Retinal pigment epithelial cell (primary cell): ENCODE results near the gene AGAP9.
A peak's percentile ranks its signal among the peaks of the same experiment; 100 is the strongest.
"Not testable (repeated sequence)": the region's sequence is repeated elsewhere in the genome, so short reads cannot be mapped to it uniquely, and the experiment has no call there.

ENCODE experiments used
- DNase-seq: peaks from one replicate; pipeline ENCODE4 v3.0.0-alpha.2; 2010; ENCODE audit warnings: low read depth
- H3K4me3 ChIP-seq: 2 replicates; pipeline ENCODE4 v1.5.1; 2011; ENCODE audit warnings: mild to moderate bottlenecking, low read length, control low read depth, moderate library complexity

The AGAP9 gene

DNA sequence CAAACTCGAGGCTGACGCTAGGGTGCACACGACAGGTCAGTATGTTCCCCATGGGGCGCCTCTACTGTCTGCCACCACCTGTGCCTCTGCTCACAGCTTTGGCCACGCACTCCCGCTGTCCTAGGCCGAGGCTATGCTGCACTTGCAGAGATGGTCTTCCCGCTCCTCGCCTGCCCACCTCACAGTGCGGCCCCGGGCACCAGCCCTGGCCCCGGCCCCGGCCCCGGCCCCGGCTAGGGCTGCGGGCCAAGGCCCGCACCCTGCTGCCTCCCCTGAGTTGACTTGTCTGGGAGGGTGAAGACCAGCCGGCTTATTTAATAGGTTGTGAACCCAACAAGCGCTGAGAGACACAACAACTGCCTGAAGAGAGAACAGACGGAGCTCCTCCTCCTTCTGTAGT lies at the start of gene AGAP9:
Gene AGAP9 (minus strand): TSS at position 164 of the 400 bp plus-strand sequence. CDS start 112 bp downstream, at position 52.
- not testable (repeated sequence) for H3K4me3 ChIP-seq, DNase-seq

DNA sequence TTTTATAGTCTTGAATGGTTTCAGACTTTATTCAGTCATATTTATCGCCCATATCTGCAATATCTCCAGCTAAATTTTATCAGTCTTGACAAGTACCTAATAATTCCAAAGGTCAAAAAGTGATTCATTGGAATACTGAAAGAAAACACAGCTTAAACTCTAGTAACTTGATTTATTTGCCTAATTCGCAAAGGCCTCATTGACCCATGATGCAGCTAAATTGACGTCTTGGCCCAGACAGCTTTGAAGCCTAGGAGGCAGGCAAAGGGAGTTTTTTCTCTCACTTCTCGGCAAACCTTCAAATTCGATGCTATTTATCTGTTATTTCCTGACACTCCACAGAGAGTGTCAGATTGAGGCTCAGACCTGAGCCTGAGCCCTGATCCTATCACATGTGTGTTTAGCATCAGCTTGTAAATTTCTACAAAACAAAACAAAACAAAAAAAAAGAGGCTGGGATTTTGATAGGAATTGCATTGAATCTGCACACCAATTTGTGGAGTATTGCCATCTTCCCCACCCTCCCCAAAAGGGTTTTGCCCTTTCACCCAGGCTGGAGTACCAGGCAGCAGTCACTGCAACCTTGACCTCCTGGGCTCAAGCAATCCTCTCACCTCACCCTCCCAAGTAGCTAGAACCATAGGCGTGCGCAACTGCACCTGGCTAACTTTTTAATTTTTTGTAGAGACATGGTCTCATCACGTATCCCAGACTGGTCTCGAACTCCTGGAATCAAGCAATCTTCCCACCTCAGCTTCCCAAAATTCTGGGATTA lies 47.9 kb upstream of the AGAP9 start:
- H3K4me3 ChIP-seq, DNase-seq: not testable (repeated sequence)

DNA sequence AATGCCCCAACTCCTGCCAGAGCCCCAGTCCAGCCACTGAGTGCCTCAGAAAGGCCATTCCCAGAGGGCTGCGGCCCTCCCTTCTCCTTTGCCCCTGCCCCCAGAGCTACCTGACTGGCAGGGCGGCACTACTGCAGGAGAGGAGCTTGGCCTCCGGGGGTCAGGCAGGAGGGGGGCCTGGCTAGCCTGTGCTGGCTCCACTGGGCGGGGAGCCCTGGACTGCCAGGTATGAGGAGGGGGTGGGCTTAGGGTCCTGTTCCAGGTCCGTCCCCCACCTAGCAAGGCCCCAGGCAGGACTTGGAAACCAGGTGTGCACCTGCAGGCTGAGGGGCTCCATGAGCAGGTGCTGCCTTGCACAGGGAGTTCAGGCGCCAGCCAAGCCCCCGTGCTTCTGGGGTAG lies 43.3 kb upstream of the AGAP9 start:
- not testable (repeated sequence) for H3K4me3 ChIP-seq, DNase-seq

DNA sequence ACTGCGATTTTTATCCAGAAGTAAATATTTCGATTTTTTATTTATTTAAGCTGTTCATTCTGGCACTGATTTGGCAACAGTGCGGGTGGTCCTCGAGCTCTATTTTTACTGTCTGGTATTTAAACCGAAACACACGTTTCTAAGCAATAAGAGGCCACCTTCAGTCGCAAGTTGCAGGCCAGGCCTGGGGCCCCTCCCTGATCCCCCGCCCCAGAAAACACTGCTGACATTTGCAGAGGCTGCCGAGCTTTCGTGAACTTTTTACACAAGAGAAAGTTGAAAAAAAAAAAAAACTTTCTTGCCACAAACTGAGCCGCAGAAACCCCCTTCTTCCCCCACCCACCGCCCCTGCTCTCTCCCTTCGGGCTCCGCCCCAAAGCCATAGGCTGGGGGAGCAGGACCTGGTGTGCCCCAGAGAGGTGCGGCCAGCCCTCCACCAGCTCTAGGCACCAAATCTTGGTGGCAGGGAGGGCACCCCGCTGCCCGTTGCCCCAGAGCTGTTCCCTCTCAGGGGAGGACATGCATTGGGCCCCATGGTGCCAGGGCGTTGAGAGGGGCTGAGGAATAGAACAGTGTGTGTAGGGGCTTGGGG lies 42.8 kb upstream of the AGAP9 start:
- not testable (repeated sequence) for DNase-seq, H3K4me3 ChIP-seq

- not testable (repeated sequence) for H3K4me3 ChIP-seq, DNase-seq
Measured at GRCh38 chr10:47565517-47565920, 42.1 kb upstream of the AGAP9 start.

DNA sequence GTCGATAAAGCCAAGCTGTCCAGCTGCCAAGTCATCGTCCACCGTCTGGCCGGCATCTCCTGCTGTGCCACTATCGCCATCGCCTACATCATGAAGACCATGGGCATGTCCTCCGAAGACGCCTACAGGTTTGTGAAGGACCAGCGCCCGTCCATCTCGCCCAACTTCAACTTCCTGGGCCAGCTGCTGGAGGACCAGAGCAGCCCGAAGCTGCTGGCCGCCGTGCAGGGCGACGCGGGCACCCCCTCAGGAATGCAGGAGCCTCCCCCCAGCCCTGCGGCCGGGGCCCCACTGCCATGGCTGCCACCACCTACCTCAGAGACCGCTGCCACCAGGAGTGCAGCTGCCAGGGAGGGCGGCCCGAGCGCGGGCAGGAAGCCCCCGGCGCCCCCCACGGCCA lies 41.5 kb upstream of the AGAP9 start:
- H3K4me3 ChIP-seq, DNase-seq: not testable (repeated sequence)

DNA sequence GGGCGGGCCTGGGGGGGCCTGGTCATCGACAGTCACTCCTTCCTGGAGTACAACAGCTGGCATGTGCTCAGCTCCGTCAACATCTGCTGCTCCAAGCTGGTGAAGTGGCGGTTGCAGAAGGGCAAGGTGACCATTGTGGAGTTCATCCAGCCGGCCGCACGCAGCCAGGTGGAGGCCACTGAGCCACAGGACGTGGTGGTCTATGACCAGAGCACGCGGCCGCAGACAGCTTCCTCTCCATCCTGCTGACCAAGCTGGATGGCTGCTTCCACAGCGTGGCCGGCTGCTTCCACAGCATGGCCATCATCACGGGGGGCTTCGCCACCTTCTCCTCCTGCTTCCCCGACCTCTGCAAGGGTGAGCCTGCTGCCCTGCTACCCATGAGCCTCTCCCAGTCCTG lies 40.9 kb upstream of the AGAP9 start:
- not testable (repeated sequence) for DNase-seq, H3K4me3 ChIP-seq

DNA sequence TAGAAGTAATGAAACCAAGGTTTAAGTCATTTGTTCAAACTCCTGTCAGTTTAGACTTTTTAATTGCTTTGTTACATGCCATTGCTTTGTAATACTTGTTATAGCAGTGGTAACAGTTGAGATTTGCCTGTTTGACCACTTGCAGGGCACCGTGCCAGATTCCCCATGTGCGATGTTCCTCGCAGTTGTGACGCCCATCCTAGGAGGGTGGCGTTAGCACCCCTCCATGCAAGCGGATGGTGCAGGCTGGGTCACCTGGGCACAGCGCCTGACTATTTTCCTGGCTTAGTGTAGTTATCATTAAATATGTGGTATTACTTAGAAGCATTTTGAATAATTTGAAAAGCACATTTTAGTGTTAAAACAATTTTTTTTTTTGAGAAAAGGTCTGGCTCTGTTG lies 37.0 kb upstream of the AGAP9 start:
- H3K4me3 ChIP-seq, DNase-seq: not testable (repeated sequence)

- not testable (repeated sequence) for H3K4me3 ChIP-seq, DNase-seq
Measured at GRCh38 chr10:47559718-47560308, 36.4 kb upstream of the AGAP9 start.

- not testable (repeated sequence) for H3K4me3 ChIP-seq
Measured at GRCh38 chr10:47558109-47558508, 34.7 kb upstream of the AGAP9 start.

DNA sequence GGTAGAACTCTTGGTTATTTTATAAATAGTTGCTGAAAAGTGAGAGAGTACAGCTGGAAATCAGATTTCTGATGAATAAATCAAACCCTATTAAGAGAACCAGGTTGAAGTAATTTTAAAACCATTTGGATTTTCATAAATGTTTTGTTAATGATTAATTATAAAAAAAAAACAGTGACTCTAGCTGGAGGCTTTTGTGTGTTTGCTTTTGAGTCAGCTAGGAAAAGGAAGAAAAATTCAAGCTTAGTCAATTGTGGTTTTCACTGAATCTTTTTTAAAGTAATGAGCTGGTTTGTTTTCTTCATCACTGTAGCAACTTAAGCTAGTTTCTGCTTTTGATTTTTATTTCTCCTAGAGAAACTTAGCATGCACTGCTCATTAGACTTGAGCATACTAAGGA lies 34.2 kb upstream of the AGAP9 start:
- not testable (repeated sequence) for DNase-seq, H3K4me3 ChIP-seq

More at GRCh38 chr10:47558109-47558508, 34.7 kb upstream of the AGAP9 start:
- DNase-seq: not testable (repeated sequence)

DNA sequence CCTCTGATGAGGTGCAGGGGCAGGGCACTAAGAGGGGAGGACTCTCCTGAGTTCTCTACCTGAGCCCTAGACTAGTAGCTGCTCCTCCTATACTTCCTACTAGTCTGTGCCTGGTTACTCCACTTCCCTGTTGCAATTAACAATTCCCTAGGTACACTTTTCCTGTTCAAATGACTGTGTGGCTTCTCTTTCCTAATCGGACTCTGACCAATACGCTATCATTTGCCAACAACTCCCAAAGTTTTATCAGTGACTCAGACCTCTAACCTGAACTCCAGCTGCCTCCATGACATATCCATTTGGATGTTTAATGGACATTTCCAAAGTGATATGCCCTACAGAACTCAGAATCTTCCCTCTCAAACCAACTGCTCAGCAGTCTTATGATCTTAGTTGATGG lies 31.9 kb upstream of the AGAP9 start:
- not testable (repeated sequence) for H3K4me3 ChIP-seq, DNase-seq

DNA sequence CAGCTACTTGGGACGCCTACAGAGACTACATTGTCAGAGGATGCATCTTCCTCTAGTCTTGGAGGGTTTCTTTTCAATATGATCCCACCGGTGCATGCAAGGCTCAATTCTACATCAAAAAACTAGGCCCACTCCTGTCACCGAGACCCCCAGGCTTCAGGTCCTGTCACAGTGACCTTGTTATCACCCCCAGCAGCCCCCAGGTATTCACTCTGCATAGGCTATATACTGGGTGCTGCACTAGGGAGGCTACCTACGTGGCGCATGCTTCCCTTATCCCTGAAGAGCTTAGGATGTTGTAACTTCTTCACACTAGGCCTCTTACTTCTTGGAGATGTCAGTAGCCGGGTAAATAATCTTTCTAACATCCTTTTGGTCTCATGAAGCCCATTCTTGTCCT lies 31.1 kb upstream of the AGAP9 start:
- not testable (repeated sequence) for DNase-seq, H3K4me3 ChIP-seq

GRCh38 chr10:47553860-47554247 lies 30.4 kb upstream of the AGAP9 start:
- DNase-seq: not testable (repeated sequence)
- H3K4me3 ChIP-seq: peak overlapping the region; percentile 52

- DNase-seq: peak; percentile 41
- H3K4me3 ChIP-seq: peak overlapping the region; percentile 84
Measured at GRCh38 chr10:47553214-47553859, 29.9 kb upstream of the AGAP9 start.
